K562 (cell line): ENCODE data around the gene CCDC141. TPM values are rescaled to one million over a fixed set of nuclear protein-coding genes. Genes with fewer than 3 reads are reported as not detected.

Experiments used
- ATAC-seq: fragments of 200-7000 bp; cut with Tn5 transposase; 3 replicates; pipeline ENCODE4 v1.9.1; 2020; ENCODE audit warnings: moderate library complexity
- BruUV-seq: library from RNA; stranded (reverse); fragments of 400-500 nt; replicated peaks from 2 replicates; lab custom pipeline; 2021; lab: Mats Ljungman, UMichigan
- CTCF ChIA-PET: fragments of 300-600 bp; formaldehyde crosslinking; extraction: SDS; loops from one replicate; lab custom pipeline; 2021; ENCODE audit warnings: low intra/inter-chr PET ratio; lab: Yijun Ruan, JAX
- POLR2A ChIA-PET: fragments of 300-600, 350-650 bp; sonication (Branson Sonifier 250); formaldehyde crosslinking; extraction: SDS; loops from one replicate; lab custom pipeline; 2021; ENCODE audit warnings: antibody characterized with exemption, inconsistent platforms; lab: Yijun Ruan, JAX
- DNase-seq, 4 experiments: peaks; one replicate each; pipeline versions ENCODE4 v3.0.0 to v3.0.0-alpha.2; 2011 to 2018; ENCODE audit warnings: low spot score in 3 of 4, mixed read lengths in 3 of 4; ENCODE audit errors: extremely low read depth in 1 of 4
- FAIRE-seq: peaks from 2 replicates; lab custom pipeline; 2011; peaks lifted over from hg19 to GRCh38; lab: Jason Lieb, UNC
- H2AFZ ChIP-seq: 2 replicates; pipeline ENCODE4 v1.6.0; 2011; ENCODE audit warnings: low read depth, low read length, control low read depth, inconsistent platforms
- H3K27ac ChIP-seq: fragments of 200-600 bp; 3 replicates; pipeline ENCODE4 v1.8.0; 2011; ENCODE audit warnings: low read depth, mild to moderate bottlenecking, control low read depth, inconsistent platforms, low read length, moderate library complexity, mixed read lengths; ENCODE audit errors: extremely low read depth
- H3K27me3 ChIP-seq, 2 experiments: fragments of 300-600 bp in 1 of 2; 2 replicates in 1 of 2; 3 replicates in 1 of 2; pipeline versions ENCODE4 v1.6.0 to v1.8.0; 2011; ENCODE audit warnings: inconsistent platforms in 2 of 2, low read length in 2 of 2, mild to moderate bottlenecking in 1 of 2, mixed read lengths in 1 of 2, moderate library complexity in 1 of 2; ENCODE audit not compliant: control insufficient read depth in 2 of 2, insufficient read depth in 2 of 2
- H3K36me3 ChIP-seq: fragments of 300-600 bp; 3 replicates; pipeline ENCODE4 v1.8.0; 2011; ENCODE audit warnings: mild to moderate bottlenecking, low read length, inconsistent platforms; ENCODE audit not compliant: control insufficient read depth, insufficient read depth
- H3K4me1 ChIP-seq, 2 experiments: fragments of 200-600 bp in 1 of 2; replicated peaks in 1 of 2; 2 replicates in 1 of 2; 3 replicates in 1 of 2; pipeline versions ENCODE4 v1.5.1 to v1.8.0; 2011; ENCODE audit warnings: inconsistent platforms in 2 of 2, low read length in 2 of 2, mild to moderate bottlenecking in 1 of 2, mixed read lengths in 1 of 2, moderate library complexity in 1 of 2; ENCODE audit not compliant: control insufficient read depth in 2 of 2, insufficient read depth in 2 of 2
- H3K4me2 ChIP-seq: 2 replicates; pipeline ENCODE4 v1.6.1; 2011; ENCODE audit warnings: low read length, control low read depth, inconsistent platforms, mixed read lengths; ENCODE audit not compliant: insufficient read depth
- H3K4me3 ChIP-seq: fragments of 200-600 bp; sonication (generic), shearing (Covaris generic); 2 replicates; pipeline ENCODE4 v1.5.1; 2016; ENCODE audit warnings: control low read depth, inconsistent platforms
- H3K79me2 ChIP-seq: fragments of 200-600 bp; 3 replicates; pipeline ENCODE4 v1.8.0; 2011; ENCODE audit warnings: low read length, inconsistent platforms; ENCODE audit not compliant: control insufficient read depth, insufficient read depth
- H3K9ac ChIP-seq, 2 experiments: 2 replicates each; pipeline versions ENCODE4 v1.6.0 to v1.6.1; 2011; ENCODE audit warnings: low read depth in 2 of 2, low read length in 2 of 2, control low read depth in 1 of 2, inconsistent platforms in 1 of 2, mild to moderate bottlenecking in 1 of 2, mixed read lengths in 1 of 2; ENCODE audit not compliant: insufficient read depth in 1 of 2
- H3K9me1 ChIP-seq: one replicate; pipeline ENCODE4 v1.6.0; 2011; ENCODE audit warnings: inconsistent platforms, mild to moderate bottlenecking, low read length, moderate library complexity; ENCODE audit not compliant: control insufficient read depth, insufficient read depth
- H3K9me3 ChIP-seq: replicated peaks from 2 replicates; pipeline ENCODE4 v1.5.1; 2011; ENCODE audit warnings: low read depth, low read length, inconsistent platforms; ENCODE audit not compliant: control insufficient read depth, insufficient read depth
- H4K20me1 ChIP-seq: replicated peaks from 2 replicates; pipeline ENCODE4 v1.6.1; 2011; ENCODE audit warnings: low read length, inconsistent platforms, mixed read lengths; ENCODE audit not compliant: control insufficient read depth, insufficient read depth
- MCM7 ChIP-seq, 2 experiments: fragments of 450-650 bp; IDR thresholded peaks; 2 replicates each; pipeline ENCODE4 v1.6.1; 2016 to 2018
- NFIC ChIP-seq: fragments of 450-650 bp; IDR thresholded peaks from 2 replicates; pipeline ENCODE4 v1.6.1; 2017; ENCODE audit warnings: mild to moderate bottlenecking, inconsistent platforms
- OTX1 ChIP-seq: fragments of 450-650 bp; formaldehyde crosslinking; IDR thresholded peaks from 2 replicates; pipeline ENCODE4 v1.4.0; 2022; ENCODE audit warnings: mild to moderate bottlenecking
- RERE ChIP-seq: sonication (generic); formaldehyde crosslinking; IDR thresholded peaks from 2 replicates; pipeline ENCODE4 v1.8.0; 2023; ENCODE audit warnings: missing genetic modification reagents, mild to moderate bottlenecking, borderline replicate concordance
- TCF7 ChIP-seq: sonication (generic); IDR thresholded peaks from 2 replicates; pipeline ENCODE4 v1.6.1; 2016; ENCODE audit warnings: antibody characterized with exemption, borderline replicate concordance
- TFAM ChIP-seq: fragments of 250-450 bp; sonication (Bioruptor Pico); conservative IDR thresholded peaks from 2 replicates; pipeline ENCODE4 v1.5.0; 2021; ENCODE audit warnings: mild to moderate bottlenecking, moderate library complexity
- ZBTB1 ChIP-seq: sonication (generic); formaldehyde crosslinking; IDR thresholded peaks from 2 replicates; pipeline ENCODE4 v1.8.1; 2023; ENCODE audit warnings: missing genetic modification reagents, low read depth, mild to moderate bottlenecking, borderline replicate concordance
- ZNF551 ChIP-seq: fragments of 250-450 bp; sonication (Bioruptor Pico); IDR thresholded peaks from 2 replicates; pipeline ENCODE4 v1.5.0; 2021; ENCODE audit warnings: mild to moderate bottlenecking, moderate library complexity
- ZNF778 ChIP-seq: fragments of 450-650 bp; formaldehyde crosslinking; IDR thresholded peaks from 2 replicates; pipeline ENCODE4 v1.4.0; 2020; ENCODE audit warnings: mild to moderate bottlenecking, moderate library complexity
- WGBS: fragments of 100-300 bp; shearing (Covaris generic); methylation state at CpG from one replicate; pipeline ENCODE4 v1.1.6; 2016; ENCODE audit warnings: low coverage, mixed read lengths; ENCODE audit not compliant: insufficient coverage; ENCODE audit errors: missing lambda C conversion rate; 5-methylcytosine and 5-hydroxymethylcytosine counted together
- in situ Hi-C: fragments of 300-500 bp; cut with MboI; formaldehyde crosslinking; loops from 4 replicates; pipeline ENCODE4 v1.15.0; 2018; ENCODE audit warnings: inconsistent platforms, mixed read lengths
- intact Hi-C: fragments of 100-400 bp; cut with micrococcal nuclease; formaldehyde crosslinking; loops from 2 replicates; pipeline ENCODE4 v1.14.2; 2022
- polyA plus RNA-seq, 8 experiments: library from polyadenylated mRNA; depleted of rRNA in 4 of 8; stranded (reverse) in 5 of 8; unstranded in 3 of 8; fragments of >200 nt; fragmentation: Nextera tagmentation in 2 of 8; fragmentation: Illumina TruSeq in 1 of 8; extraction: Ambion mirVana in 2 of 8; extraction: Trizol in 1 of 8; gene quantifications; 2 replicates each; pipeline versions ENCODE4 v1.2.1 to v1.2.3, GENCODE V29; 2011 to 2014; ENCODE audit warnings: inconsistent platforms in 1 of 8, missing spikeins in 1 of 8
- total RNA-seq, 7 experiments: library from RNA; depleted of rRNA in 6 of 7; stranded (reverse); fragments of >200 nt in 6 of 7; fragmentation: Illumina TruSeq in 2 of 7; extraction: Trizol in 2 of 7; gene quantifications; 2 replicates each; pipeline versions ENCODE4 v1.2.1 to v1.2.3, GENCODE V29; 2011 to 2021; ENCODE audit warnings: low replicate concordance in 1 of 7

CCDC141 gene
- total and polyA plus RNA-seq, 9 of the 15 experiments (the other 6 are each of a cell fraction or from before 2014, with no cell fraction given): 0.09 TPM; not detected in 8

GRCh38 chr2:178824181-178824580 is 225.8 kb downstream of the CCDC141 start:
- no peak for ATAC-seq
- Histone ChIP-seq H3K36me3 (no peaks in the 10 kb centered on the region), H3K9ac (no peak overlapping the region), H3K4me3 (no peak overlapping the region)
- under 1% methylated on average over 7 of the region's 7 CpGs for WGBS
- CTCF ChIA-PET: no interaction called here
- no peak for DNase-seq
- TF ChIP-seq OTX1: no peak
- TF ChIP-seq TFAM (CRISPR knock-in tag): no peak
- TF ChIP-seq ZNF778 (CRISPR knock-in tag): no peak
- TF ChIP-seq ZNF551 (CRISPR knock-in tag): no peak
- no peak for TF ChIP-seq RERE
- TF ChIP-seq MCM7 (IDR thresholded peaks at IDR 0.05): no peak
- no peak for TF ChIP-seq TCF7
- TF ChIP-seq ZBTB1 (CRISPR knock-in tag): no peak
- TF ChIP-seq NFIC: no peak
- TF ChIP-seq, all 486 proteins: peak for 0
- POLR2A ChIA-PET: no interaction called here
- Histone ChIP-seq H3K27ac (no peak overlapping the region), H3K9me3 (no peaks in the 10 kb centered on the region), H3K79me2 (no peaks in the 10 kb centered on the region), H3K27me3 (no peaks in the 10 kb centered on the region), H2AFZ (no peak overlapping the region), H3K9me1 (no peaks in the 10 kb centered on the region), H3K4me2 (no peak overlapping the region), H3K4me1 (no peaks in the 10 kb centered on the region), H4K20me1 (no peaks in the 10 kb centered on the region)
- no peak for FAIRE-seq
- intact Hi-C loops (no loop called here), in situ Hi-C loops (no loop called here)
- no TSS peak for BruUV-seq
